Anterior cingulate cortex (tissue), 58 donors: ENCODE results near the gene ACADL.

Source experiments
- DNase-seq, 58 donors: peaks; one replicate each; lab custom pipeline; 2025; lab: John Stamatoyannopoulos, UW

The ACADL gene

GRCh38 chr2:210171309-210172218 is 53.7 kb downstream of the ACADL start, which contains the start of gene KANSL1L:
Gene KANSL1L, minus strand, starts transcription at chr2:210171409. Its CDS starts 16,827 bp downstream, at chr2:210154582.
- DNase-seq: peak; percentile 67 to 99 (median 96)

GRCh38 chr2:210170446-210171303 is 54.6 kb downstream of the ACADL start:
- peak; percentile 82 to 98 (median 95) for DNase-seq

DNA sequence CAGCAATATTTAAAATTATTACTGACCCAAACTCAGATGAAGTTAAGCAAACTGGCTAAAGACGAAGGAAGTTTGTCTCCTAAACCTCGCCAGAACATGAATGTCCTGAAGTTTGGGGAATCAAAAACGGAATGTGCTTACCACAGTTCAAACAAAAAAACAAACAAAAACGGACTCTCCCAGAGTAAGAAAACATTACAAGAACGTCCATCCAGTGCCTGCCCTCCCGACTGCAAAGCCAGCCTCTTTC is 55.1 kb downstream of the ACADL start:
- DNase-seq: no peak

GRCh38 chr2:210169516-210170195 is 55.6 kb downstream of the ACADL start:
- DNase-seq: no peak

DNA sequence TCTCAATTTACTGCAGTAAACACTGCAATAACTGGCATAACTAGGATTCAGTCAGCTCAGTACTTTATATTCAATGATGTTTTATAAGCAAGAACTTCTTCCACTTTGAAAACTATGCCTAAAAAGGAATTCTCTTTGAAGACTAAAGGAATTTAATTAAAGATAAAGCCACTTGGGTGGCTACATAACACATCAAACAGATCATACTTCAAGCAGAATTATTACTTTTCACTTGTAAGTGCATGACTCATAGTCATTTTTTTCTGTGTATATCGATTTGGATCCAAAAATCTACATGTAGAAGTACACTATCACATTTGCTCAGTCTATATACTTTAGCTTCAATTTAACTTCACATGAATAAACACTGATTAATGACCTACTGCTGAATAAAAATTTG is 58.0 kb downstream of the ACADL start:
- DNase-seq: no peak

DNA sequence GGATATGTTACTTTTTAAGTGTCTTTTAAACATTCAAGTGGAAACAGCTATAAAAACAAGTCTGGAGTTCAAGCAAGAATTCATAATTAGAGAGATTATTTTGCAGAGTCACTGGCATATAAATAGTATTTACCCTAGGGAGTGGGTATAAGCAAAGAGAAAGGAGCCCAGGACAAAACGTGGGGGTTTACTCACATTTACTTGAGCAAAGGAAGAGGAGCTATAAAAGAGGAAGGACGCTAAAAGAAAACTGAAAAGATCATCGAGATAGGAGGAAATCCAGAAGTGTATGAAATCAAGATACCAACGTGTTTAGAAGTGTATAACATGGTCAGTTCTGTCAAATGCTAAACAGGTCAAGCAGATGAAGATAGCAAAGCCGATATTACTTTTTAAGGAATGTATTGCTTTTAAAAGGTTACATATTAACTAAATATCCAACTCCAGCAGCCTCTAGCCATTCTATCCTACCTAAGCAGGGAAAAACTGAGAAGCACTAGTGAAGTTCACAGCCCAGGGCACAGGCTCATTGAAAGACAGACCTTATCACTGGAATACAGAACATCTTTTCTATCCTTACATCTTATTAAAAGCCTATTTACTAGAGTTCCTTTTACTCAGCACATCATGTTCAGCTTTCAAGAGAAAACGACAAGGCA is 62.7 kb downstream of the ACADL start:
- no peak for DNase-seq

DNA sequence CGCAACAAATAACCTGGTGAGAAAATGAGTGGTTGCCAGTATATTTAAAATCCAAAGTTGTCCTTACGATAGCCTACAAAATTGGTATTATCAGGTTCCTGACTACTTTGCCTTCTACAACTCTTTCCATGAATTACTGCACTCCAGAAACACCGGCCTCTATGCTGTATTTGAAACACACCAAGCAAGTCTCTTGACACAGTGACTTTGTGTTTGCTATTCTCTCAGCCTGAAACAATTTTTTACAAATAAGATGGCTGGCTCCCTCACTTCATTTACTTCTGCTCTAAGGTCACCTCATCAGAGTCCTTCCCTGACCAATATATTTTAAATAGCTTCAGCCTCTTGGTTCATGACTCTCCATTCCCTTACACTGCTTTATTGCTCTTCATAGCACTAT is 66.2 kb downstream of the ACADL start:
- no peak for DNase-seq

DNA sequence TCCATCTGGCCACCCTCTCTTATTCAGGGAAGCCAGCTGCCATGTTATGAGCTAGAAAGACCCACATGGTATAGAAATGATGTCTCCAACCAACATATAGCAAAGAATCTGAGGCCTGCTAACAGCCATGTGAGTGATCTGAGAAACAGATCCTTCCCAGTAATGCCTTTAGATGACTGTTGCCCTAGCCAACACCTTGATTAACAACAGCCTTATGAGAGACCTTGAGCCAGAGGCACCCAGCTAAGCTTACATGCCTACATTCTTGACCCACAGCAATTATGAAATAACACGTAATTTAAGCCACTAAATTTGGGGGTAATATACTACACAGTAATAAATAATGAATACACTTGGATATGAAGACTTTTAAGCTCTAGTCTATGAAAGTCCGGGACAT is 67.0 kb downstream of the ACADL start:
- no peak for DNase-seq

GRCh38 chr2:210157526-210157925 is 67.7 kb downstream of the ACADL start:
- DNase-seq: no peak

- no peak for DNase-seq
Observed at GRCh38 chr2:210147614-210148013, 77.6 kb downstream of the ACADL start.
